GM18505 (cell line): ENCODE results near the gene SCG5.

Experiments used
- ATAC-seq: cut with Tn5 transposase; IDR thresholded peaks from one replicate; pipeline ENCODE4 v1.9.1; 2021; ENCODE audit not compliant: unreplicated experiment
- POLR2A ChIP-seq: IDR thresholded peaks from 4 replicates; pipeline ENCODE4 v1.6.1; 2011; ENCODE audit warnings: borderline replicate concordance; ENCODE audit not compliant: insufficient read depth, insufficient read length; ENCODE audit errors: extremely low read depth

SCG5 gene

DNA sequence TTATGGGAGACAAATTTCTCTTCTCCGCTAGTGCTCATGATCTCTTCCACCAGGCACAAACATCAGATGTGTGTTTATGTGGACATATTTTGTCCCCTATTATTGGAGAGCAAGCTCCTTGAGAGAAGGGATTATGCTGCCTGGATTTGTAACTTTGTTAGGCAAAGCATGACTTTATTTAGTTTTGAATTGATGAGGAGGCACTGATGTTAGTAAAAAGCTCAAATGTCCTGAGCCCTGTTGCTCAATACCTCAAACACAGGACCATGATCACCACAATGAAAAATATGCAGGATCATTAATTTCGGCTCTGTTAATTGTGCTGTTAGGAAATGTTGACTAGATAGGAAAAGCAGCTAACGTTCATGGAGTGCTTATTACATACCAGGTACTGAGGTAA is 29.1 kb downstream of the SCG5 start:
- TF ChIP-seq POLR2A, result no peak
- no peak for ATAC-seq

DNA sequence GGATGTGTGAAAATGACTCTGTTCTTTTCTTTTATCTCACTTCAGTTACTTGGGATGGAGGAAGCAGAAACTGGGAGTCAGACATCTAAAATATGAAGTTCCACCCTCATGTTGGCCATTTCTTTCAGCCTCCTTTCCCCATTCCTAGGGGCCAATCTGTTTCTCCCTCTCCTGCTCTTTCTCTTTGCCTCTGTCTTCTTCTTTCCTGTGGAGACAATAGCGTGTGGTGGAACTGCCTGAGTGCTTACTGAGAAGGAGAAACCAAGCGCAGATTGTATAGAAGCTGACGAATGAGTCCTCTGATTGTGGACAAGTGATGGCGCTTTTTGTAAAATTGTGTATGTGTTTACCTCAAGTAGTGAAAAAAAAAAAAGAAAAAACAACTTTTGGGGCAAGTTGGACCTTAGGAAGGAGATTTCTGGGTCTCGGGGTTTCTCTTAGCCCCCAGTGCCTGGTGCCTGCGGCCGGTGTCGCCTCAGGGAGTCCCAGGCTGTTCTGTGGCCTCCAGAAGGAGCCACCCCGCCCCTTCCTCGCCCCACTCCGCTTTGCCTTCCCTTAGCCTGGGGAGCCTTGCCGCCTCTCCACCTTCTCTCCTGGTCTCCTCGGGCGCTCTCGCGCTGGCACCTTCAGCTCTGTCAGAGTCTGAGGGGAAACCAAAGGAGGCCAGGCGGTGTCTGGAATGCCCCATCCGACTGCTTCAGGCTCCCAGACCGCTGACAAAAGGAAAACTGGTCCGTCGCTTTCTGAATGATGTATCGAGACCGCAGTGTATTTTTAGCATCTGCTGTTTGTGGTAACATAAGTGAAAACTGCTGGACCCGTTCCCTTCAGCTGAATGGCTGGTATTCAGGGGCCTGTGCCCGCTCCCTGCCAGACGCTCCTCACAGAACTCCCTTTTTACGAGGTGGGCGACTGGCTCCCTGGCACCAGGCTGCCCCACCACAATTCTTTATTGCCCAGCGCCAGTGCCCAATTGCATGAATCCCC is 30.1 kb downstream of the SCG5 start:
- TF ChIP-seq POLR2A, result no peak
- no peak for ATAC-seq

DNA sequence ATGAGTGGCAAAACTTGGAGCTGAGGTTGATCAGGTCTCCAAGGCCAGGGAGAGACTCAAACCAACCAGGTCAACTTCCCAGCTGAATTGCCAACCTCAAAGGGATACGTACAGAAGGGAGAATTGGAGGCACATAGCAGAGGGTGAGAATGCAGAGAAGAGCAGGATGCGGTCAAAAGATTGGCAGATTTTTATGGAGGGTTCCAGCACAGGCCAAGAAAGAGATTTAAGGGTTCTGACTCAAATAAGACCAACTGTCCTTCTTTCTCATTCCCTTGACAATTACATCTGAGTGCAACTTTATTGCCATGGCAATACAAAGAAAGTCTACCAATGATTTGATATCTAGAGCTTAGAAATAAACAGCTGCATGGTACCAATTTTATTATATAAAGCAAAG is 33.2 kb downstream of the SCG5 start:
- no peak for TF ChIP-seq POLR2A
- no peak for ATAC-seq

DNA sequence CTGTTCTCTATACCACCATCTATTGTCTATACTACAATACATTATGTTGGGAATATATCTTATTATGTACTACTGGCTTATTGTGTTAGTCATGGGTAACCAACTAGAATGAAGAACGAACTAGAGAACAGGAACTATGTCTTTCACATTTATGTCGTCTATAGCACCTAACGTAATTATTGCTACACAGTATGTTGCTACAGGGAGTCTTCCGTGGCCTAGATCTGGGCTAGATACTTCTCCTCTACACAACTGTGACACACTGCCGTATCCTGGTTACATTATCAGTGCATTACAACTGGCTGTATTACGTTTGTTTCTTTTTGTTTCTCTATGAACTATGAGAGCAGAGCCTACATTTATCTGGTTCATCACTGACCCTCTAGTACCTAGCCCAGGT is 34.0 kb downstream of the SCG5 start:
- no peak for ATAC-seq

DNA sequence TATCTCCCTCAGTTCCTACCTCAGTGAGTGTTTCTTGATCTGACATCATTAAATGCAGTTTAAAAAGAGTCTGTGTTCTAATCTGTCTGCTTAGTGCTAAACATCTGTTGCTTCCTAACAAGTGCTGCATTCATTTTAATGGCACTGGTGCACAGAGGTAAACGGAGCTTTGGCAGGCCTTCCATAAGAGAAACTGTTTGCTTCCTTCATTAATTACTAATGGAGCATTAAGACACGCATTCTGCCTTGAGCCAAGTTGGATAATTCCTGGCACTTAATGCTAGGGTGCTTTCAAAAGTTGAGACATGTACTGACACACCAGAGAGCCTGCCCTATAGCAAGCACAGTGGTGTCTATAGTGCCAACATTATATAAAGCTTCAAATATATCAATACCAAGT is 34.7 kb downstream of the SCG5 start:
- ATAC-seq, result no peak
- no peak for TF ChIP-seq POLR2A

More for the DNA sequence above, 34.0 kb downstream of the SCG5 start:
- TF ChIP-seq POLR2A, result no peak

DNA sequence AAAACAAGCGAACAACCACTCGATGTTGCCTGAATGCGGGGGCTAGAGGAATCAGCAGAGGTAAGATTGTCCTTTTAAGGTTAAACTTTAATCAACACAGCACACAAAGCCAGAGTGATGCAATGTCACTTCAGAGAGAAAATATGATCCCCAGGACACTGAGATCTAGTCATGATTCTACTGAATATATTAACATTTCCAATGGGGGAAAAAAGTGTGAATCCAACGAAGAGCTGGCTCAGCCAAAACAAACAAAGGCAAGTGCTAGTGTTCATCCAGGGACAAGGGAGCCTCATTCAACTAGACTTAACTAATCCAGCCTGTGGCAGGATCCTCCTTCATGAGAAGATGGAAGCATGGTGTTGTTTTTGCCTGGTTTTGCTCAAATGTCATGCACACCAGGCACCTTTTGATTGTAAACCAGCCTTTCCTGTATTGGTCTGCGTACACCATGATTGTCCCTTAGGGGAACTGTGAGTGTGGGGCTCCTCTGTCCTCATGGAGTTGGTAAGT is 35.8 kb downstream of the SCG5 start:
- no peak for TF ChIP-seq POLR2A
- no peak for ATAC-seq

DNA sequence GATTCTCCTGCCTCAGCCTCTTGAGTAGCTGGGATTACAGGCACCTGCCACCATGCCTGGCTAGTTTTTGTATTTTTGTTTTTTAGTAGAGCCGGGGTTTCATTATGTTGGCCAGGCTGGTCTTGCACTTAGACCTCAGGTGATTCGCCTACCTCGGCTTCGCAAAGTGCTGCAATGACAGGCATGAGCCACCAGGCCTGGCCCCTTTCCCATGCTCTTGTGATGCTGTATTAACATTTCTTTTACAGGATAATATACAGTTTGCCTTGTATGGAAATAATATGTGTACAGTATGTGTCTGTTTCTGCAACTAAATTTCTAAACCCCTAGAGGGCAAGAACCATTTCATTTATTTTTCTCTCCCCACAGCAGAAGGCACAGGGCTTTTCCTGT is 37.8 kb downstream of the SCG5 start:
- no peak for ATAC-seq
- TF ChIP-seq POLR2A, result no peak

DNA sequence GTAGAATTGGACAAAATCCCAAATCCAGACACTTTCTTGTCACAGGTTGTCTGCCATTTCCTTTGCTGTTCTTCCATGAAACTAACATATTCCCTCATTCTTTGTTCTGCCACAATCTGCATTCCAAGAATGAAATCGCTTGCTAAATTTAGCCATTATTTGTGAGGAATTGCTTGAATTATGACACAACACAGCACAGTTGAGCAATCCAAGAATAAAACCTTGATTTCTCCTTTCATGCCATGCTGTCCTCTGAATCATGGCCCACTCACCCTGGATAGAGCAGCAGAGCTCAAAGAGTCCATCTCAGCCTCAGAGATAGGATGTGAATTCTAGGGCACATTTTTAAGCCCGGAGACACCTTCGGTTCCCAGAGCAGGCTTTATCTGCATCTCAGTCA is 41.1 kb downstream of the SCG5 start:
- no peak for ATAC-seq
- TF ChIP-seq POLR2A, result no peak

DNA sequence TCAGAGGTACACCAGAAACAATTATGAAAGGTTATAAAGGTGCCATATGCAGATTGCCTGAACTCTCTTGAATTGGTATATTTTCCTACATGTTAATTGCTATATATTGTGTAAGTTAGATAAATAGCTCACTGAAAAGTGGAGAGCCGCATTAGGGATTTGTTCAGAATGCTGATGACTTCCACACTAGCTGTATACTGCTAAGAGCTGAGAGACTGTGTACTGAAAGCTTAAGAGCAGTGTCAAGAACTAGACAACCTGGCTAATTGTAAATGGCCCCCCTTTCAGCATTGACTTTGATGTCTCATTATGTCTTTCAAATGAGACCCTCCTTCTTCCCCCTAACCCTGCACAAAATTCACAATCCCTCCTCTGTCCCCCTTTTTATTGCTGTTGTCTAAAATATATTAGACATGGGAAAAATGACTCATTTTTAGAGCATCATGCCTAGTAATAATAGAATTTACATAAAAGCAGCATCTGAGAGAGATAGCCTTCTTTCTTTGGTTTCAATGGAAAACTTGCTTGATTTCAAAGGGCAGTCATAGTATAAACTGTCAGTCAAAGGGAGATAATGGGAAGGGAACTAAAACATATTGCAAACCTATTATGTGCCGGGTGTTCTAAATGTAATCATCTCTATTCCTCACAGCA is 41.6 kb downstream of the SCG5 start:
- ATAC-seq, result no peak
- no peak for TF ChIP-seq POLR2A

DNA sequence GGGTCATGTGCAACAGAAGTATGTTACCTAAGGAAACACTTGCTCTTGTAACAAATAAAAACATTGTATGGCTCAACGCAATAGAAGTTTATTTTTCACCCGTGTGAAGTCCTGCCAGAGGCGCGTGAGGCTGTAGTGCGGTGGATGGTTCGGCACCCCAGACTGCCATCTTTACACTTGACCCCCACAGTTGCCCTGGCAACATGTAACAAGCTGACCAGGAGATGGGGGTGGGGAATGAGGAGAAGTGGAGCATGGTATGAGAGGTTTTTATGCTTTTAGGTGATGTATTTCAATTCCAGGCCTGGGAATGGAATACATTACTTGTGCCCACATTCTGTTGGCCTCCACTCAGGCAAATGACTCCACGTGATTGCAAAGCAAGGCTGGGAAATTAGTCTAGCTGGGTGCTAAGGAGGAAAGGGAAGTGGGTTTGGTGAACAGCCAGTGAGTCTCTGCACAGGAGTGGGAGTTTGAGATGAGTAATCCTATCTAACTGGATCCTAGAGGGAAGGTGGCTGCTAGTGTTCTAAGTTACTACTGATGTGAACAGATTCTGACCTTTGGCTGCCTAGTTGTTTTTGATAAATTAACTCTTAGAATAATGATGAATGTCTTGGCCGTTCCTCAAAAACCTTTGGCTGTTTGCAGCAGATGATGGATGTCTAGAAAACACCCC is 42.5 kb downstream of the SCG5 start:
- no peak for TF ChIP-seq POLR2A
- no peak for ATAC-seq

DNA sequence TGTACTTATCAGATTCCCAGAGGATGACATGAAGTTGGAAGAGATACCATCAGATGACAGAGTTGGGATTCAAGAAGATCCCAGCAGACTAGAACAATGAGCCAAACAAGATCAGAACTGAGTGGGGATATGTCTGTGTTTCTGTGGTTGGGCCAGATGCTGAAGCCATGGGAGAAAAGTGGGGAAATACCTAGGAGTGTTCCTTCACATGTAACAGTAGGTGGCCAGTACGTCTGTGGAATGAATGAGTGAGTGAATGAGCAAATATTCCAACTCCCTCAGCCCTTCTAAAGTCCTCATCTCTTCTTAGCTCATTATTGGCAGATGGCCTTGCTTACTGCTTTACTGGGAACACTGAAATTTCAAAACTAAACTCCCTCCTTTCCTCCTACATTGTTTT is 44.1 kb downstream of the SCG5 start:
- no peak for TF ChIP-seq POLR2A

DNA sequence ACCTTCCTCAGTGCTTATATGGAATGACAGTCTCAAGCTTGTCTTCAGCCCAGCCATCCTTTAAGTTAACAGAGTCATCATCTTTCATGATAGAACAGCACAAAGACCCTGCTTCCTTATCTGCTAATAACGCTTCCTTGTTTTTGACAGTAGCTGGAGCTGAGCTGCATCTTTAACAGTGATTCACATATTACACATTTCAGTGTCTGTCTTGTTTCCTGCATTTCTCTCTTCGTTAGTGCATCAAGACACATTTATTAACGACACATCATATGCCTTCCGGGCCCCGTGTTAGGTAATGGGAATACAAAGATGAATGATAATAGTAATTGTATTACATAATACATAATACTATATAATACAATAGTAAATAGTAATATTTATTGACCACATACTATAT is 46.0 kb downstream of the SCG5 start:
- ATAC-seq, result no peak
- TF ChIP-seq POLR2A, result no peak

More for the DNA sequence above, 44.1 kb downstream of the SCG5 start:
- ATAC-seq, result no peak

DNA sequence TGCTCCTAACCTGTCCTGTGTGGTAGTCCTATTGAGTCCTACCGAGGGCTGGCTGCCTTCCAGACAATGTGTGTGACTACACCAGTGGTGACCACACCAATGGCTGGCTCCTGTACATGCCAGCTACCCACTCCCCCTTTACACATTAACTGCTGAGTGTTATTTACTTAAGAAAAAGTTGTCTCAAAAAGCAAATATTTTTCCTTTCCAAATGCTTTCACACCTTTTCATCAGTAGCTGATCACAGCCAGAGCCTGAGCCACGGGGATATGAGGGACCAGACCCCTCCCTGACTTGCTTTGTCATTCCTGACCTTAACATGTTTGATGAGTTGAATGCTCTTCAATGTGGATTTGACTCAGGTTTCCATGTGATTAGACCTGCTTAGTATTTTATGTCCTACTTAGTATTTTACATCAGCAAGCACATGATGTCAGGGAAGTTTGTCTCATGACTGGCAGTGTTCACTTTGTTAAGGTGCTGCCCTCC is 46.7 kb downstream of the SCG5 start:
- ATAC-seq, result no peak
- TF ChIP-seq POLR2A, result no peak
